WTC11 (cell line): ENCODE data around the gene PRKG2. TPM values are rescaled to one million over a fixed set of nuclear protein-coding genes. Genes with fewer than 3 reads are reported as not detected.

Experiments
- ATAC-seq: fragments of 200-7000 bp; cut with Tn5 transposase; 2 replicates; pipeline ENCODE4 v1.10.0; 2021; ENCODE audit warnings: mild to moderate bottlenecking, moderate library complexity
- CTCF ChIA-PET: fragments of 300-600 bp; sonication (Branson Sonifier 250); formaldehyde crosslinking; loops from one replicate; lab custom pipeline; 2021; ENCODE audit warnings: antibody characterized with exemption; lab: Charles Lee
- POLR2A ChIA-PET: fragments of 350-600 bp; sonication (Branson Sonifier 250); formaldehyde crosslinking; loops from one replicate; lab custom pipeline; 2021; ENCODE audit warnings: antibody characterized with exemption; lab: Charles Lee
- DNase-seq: peaks from one replicate; pipeline ENCODE4 v3.0.0; 2021; ENCODE audit warnings: low spot score
- H3K27ac Mint-ChIP-seq: 2 replicates; pipeline ENCODE4 v1.8.0; 2021; ENCODE audit warnings: mixed read lengths
- H3K27me3 Mint-ChIP-seq: 2 replicates; pipeline ENCODE4 v1.8.0; 2021; ENCODE audit warnings: low read depth, mild to moderate bottlenecking, moderate library complexity, mixed read lengths
- H3K36me3 Mint-ChIP-seq: 2 replicates; pipeline ENCODE4 v1.8.0; 2021; ENCODE audit warnings: mixed read lengths
- H3K4me1 Mint-ChIP-seq: 2 replicates; pipeline ENCODE4 v1.8.0; 2022; ENCODE audit warnings: mixed read lengths
- H3K4me3 Mint-ChIP-seq: 2 replicates; pipeline ENCODE4 v1.8.0; 2021; ENCODE audit warnings: mild to moderate bottlenecking, moderate library complexity, mixed read lengths
- H3K9me3 Mint-ChIP-seq: 2 replicates; pipeline ENCODE4 v1.8.0; 2021; ENCODE audit warnings: mixed read lengths
- CREM ChIP-seq: sonication (generic); formaldehyde crosslinking; IDR thresholded peaks from 2 replicates; pipeline ENCODE4 v1.8.1; 2022; ENCODE audit warnings: mild to moderate bottlenecking, missing genetic modification reagents, moderate library complexity
- E2F4 ChIP-seq: sonication (generic); formaldehyde crosslinking; IDR thresholded peaks from 2 replicates; pipeline ENCODE4 v1.8.1; 2022; ENCODE audit warnings: low read depth, mild to moderate bottlenecking, moderate library complexity, missing genetic modification reagents, borderline replicate concordance
- ELF4 ChIP-seq: sonication (generic); formaldehyde crosslinking; IDR thresholded peaks from 2 replicates; pipeline ENCODE4 v1.8.1; 2022; ENCODE audit warnings: low read depth, mild to moderate bottlenecking, moderate library complexity, missing genetic modification reagents
- ETV6 ChIP-seq: sonication (generic); formaldehyde crosslinking; IDR thresholded peaks from 2 replicates; pipeline ENCODE4 v1.8.1; 2022; ENCODE audit warnings: mild to moderate bottlenecking, missing genetic modification reagents
- FOXJ3 ChIP-seq: sonication (generic); formaldehyde crosslinking; IDR thresholded peaks from 2 replicates; pipeline ENCODE4 v1.9.0; 2021; ENCODE audit warnings: missing genetic modification reagents, mild to moderate bottlenecking, borderline replicate concordance
- FOXK1 ChIP-seq: sonication (generic); formaldehyde crosslinking; IDR thresholded peaks from 2 replicates; pipeline ENCODE4 v1.8.0; 2022; ENCODE audit warnings: mild to moderate bottlenecking, moderate library complexity, missing genetic modification reagents
- FOXP1 ChIP-seq: sonication (generic); formaldehyde crosslinking; IDR thresholded peaks from 2 replicates; pipeline ENCODE4 v1.8.0; 2022; ENCODE audit warnings: missing genetic modification reagents, mild to moderate bottlenecking, moderate library complexity, borderline replicate concordance
- GRHL2 ChIP-seq: fragments of 250-450 bp; sonication (Bioruptor Pico); IDR thresholded peaks from 2 replicates; pipeline ENCODE4 v1.8.0; 2022; ENCODE audit warnings: mild to moderate bottlenecking, moderate library complexity; ENCODE audit not compliant: insufficient replicate concordance, severe bottlenecking
- GTF2I ChIP-seq: fragments of 250-450 bp; sonication (Bioruptor Pico); conservative IDR thresholded peaks from 2 replicates; pipeline ENCODE4 v1.4.0; 2021; ENCODE audit warnings: mild to moderate bottlenecking
- HMGA2 ChIP-seq: fragments of 250-450 bp; sonication (Bioruptor Pico); IDR thresholded peaks from 2 replicates; pipeline ENCODE4 v1.4.0; 2021; ENCODE audit warnings: mild to moderate bottlenecking, moderate library complexity
- HMGXB4 ChIP-seq: sonication (generic); formaldehyde crosslinking; IDR thresholded peaks from 2 replicates; pipeline ENCODE4 v1.8.1; 2023; ENCODE audit warnings: mild to moderate bottlenecking, moderate library complexity, missing genetic modification reagents
- IRF1 ChIP-seq: sonication (generic); formaldehyde crosslinking; IDR thresholded peaks from 2 replicates; pipeline ENCODE4 v1.8.0; 2023; ENCODE audit warnings: missing genetic modification reagents
- JAZF1 ChIP-seq: fragments of 250-450 bp; sonication (Bioruptor Pico); IDR thresholded peaks from 2 replicates; pipeline ENCODE4 v1.9.0; 2021; ENCODE audit warnings: moderate library complexity, mild to moderate bottlenecking, inconsistent platforms
- MAX ChIP-seq: sonication (generic); formaldehyde crosslinking; IDR thresholded peaks from 2 replicates; pipeline ENCODE4 v1.8.0; 2022; ENCODE audit warnings: mild to moderate bottlenecking, missing genetic modification reagents
- MYBL2 ChIP-seq: sonication (generic); formaldehyde crosslinking; IDR thresholded peaks from 2 replicates; pipeline ENCODE4 v1.8.1; 2023; ENCODE audit warnings: mild to moderate bottlenecking, moderate library complexity, missing genetic modification reagents
- OVOL2 ChIP-seq: fragments of 250-450 bp; sonication (Bioruptor Pico); IDR thresholded peaks from 2 replicates; pipeline ENCODE4 v1.9.0; 2021; ENCODE audit warnings: mild to moderate bottlenecking, borderline replicate concordance
- PRDM15 ChIP-seq: sonication (generic); formaldehyde crosslinking; IDR thresholded peaks from 2 replicates; pipeline ENCODE4 v1.8.0; 2022; ENCODE audit warnings: missing genetic modification reagents
- USF2 ChIP-seq: sonication (generic); formaldehyde crosslinking; IDR thresholded peaks from 2 replicates; pipeline ENCODE4 v1.8.1; 2023; ENCODE audit warnings: mild to moderate bottlenecking, missing genetic modification reagents, moderate library complexity
- ZNF281 ChIP-seq: sonication (generic); formaldehyde crosslinking; IDR thresholded peaks from 2 replicates; pipeline ENCODE4 v1.8.0; 2023; ENCODE audit warnings: mild to moderate bottlenecking, missing genetic modification reagents
- ZNF512 ChIP-seq: sonication (generic); formaldehyde crosslinking; IDR thresholded peaks from 2 replicates; pipeline ENCODE4 v1.8.1; 2022; ENCODE audit warnings: missing genetic modification reagents, borderline replicate concordance
- ZSCAN18 ChIP-seq: fragments of 250-450 bp; sonication (Bioruptor Pico); IDR thresholded peaks from 2 replicates; pipeline ENCODE4 v2.1.2; 2022; ENCODE audit warnings: mild to moderate bottlenecking, moderate library complexity
- total RNA-seq: library from RNA; stranded (reverse); gene quantifications from 3 replicates; pipeline ENCODE4 v1.2.3, GENCODE V29; 2021

PRKG2 gene
- total RNA-seq, 1 experiment from 2014 or later, result 2.7 TPM

- Mint-ChIP-seq H3K4me1 (no peaks in the 10 kb centered on the region), H3K9me3 (no peaks in the 10 kb centered on the region), H3K27ac (no peak overlapping the region), H3K27me3 (no peaks in the 10 kb centered on the region), H3K4me3 (no peak overlapping the region), H3K36me3 (no peaks in the 10 kb centered on the region)
- ChIA-PET POLR2A (no interaction called here), CTCF (no interaction called here)
- DNase-seq (no peak), ATAC-seq (no peak)
- TF ChIP-seq IRF1 (CRISPR knock-in tag) (no peak), HMGA2 (CRISPR knock-in tag) (no peak), HMGXB4 (CRISPR knock-in tag) (no peak), FOXJ3 (no peak), ZNF281 (CRISPR knock-in tag) (no peak), ZNF512 (CRISPR knock-in tag) (no peak), GTF2I (CRISPR knock-in tag) (no peak), ZSCAN18 (CRISPR knock-in tag) (no peak), USF2 (no peak), JAZF1 (CRISPR knock-in tag) (no peak), PRDM15 (CRISPR knock-in tag) (no peak), OVOL2 (CRISPR knock-in tag) (no peak)
Measured at GRCh38 chr4:81096566-81096965, 118.5 kb downstream of the PRKG2 start.

GRCh38 chr4:81095389-81095788 is 119.6 kb downstream of the PRKG2 start:
- no peaks in the 10 kb centered on the region for H3K36me3 Mint-ChIP-seq
- H3K4me1 Mint-ChIP-seq, result no peaks in the 10 kb centered on the region
- H3K27ac Mint-ChIP-seq, result no peak overlapping the region
- DNase-seq, result no peak
- no peak for ATAC-seq
- no peaks in the 10 kb centered on the region for H3K9me3 Mint-ChIP-seq
- CTCF ChIA-PET, result no interaction called here
- H3K27me3 Mint-ChIP-seq, result no peaks in the 10 kb centered on the region
- POLR2A ChIA-PET, result no interaction called here
- no peak overlapping the region for H3K4me3 Mint-ChIP-seq
- TF ChIP-seq GRHL2 (CRISPR knock-in tag) (no peak), ETV6 (CRISPR knock-in tag) (no peak), MYBL2 (CRISPR knock-in tag) (no peak), CREM (CRISPR knock-in tag) (no peak), FOXK1 (CRISPR knock-in tag) (no peak), FOXJ3 (no peak), ELF4 (CRISPR knock-in tag) (no peak), FOXP1 (CRISPR knock-in tag) (no peak), MAX (CRISPR knock-in tag) (no peak), E2F4 (CRISPR knock-in tag) (no peak)
